Midbrain (tissue), 1 donor: Measurements from ENCODE around the gene SMAD6.

Source experiments
- DNase-seq: peaks from one replicate; lab custom pipeline; 2025; lab: John Stamatoyannopoulos, UW

The SMAD6 gene

DNA sequence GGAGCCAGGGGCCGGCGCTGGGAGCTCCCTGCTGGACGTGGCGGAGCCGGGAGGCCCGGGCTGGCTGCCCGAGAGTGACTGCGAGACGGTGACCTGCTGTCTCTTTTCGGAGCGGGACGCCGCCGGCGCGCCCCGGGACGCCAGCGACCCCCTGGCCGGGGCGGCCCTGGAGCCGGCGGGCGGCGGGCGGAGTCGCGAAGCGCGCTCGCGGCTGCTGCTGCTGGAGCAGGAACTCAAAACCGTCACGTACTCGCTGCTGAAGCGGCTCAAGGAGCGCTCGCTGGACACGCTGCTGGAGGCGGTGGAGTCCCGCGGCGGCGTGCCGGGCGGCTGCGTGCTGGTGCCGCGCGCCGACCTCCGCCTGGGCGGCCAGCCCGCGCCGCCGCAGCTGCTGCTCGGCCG, 1.5 kb downstream of the SMAD6 start:
- DNase-seq: no peak

DNA sequence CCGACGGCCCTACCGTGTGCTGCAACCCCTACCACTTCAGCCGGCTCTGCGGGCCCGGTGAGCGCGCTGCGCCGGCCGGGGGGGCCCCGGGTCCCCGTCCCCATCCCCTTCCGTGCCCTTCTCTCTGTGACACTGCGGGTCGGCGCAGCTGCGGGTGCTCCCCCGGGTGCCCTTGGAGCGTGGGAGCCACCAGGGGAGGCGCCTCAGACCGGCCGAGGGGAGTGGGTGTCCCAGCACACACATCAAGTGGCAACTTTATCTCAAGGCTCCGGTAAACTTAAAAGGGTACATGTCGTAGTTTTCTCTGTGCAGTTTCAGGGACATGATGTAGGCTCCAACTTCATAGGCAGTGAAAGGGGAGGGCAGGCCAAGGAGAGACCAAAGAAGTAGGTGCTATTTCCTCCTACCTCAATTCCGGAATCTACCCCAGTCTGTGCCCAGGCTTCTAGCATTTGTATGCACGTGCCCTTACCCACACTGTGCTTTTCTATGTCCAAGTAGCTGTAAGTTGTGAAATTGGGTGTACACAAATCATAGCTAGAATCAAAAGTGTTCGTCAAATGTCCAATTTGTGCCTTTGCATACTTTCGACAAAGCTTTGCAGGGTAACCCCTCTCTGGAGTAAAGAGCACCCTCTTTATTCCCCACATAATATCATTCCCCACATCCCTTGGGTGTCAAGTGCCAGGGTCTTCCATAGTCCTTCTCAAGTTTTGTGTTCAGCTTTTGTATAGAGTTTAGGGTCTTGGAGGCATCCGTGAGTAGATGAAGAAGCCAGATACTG, 2.2 kb downstream of the SMAD6 start:
- no peak for DNase-seq

DNA sequence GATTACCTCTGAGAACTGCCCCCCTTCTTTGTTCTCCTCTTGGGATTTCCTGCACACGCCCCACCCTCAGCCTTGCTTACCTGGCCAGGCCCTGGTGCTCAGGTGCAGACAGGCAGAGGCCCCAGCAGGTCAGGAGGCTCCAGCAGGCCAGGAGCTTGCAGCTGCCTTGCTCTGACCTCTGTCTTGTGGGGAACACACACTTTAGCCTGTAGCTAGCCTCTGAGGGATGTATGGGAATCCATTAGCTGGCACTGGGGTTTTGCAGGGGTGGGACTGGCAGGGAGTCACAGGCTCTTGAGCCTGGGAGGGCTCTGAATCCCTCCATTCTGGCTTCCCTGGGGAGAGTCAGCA, 2.7 kb downstream of the SMAD6 start:
- DNase-seq: no peak

DNA sequence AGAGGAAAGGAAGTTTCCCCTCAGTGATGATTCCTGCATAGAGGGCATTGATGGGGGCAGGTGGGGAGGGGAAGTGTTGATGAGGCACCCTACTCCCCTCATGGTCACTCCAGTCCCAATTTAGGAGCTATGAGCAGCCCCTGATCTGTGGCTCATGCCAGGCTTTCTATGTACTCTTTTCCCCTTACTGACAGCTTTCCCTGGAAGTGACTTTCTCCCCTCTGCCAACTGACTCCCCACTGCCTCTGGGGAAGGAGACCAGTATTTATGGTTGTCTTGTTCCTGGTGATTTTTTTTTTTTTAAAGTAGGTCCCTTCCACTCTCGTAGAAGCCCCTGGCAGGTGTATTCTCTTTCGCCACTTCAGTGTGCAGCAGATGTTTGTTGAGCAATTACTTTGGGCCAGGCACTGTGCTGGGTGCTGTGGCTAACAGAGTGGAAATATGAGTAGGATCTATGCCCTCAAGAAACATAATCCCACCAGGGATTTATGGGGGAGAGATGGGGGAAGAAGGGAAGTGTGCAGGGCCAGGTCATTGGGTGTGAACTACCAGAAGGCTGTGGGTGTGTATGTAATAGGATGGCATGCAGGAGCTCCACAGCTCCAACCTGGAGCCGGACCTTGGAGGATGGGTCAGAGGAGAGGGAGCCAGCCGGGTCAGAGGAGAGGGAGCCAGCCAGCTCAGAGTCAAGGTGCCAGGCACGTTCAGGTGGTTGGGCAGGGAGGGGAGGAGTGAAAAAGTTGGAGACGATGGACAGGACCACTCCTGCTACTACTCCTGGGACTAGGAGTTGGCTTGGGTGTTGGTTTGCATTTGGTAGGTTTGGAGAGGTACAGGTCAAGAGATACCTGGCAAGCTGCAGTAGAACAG, 3.5 kb downstream of the SMAD6 start:
- DNase-seq: no peak

DNA sequence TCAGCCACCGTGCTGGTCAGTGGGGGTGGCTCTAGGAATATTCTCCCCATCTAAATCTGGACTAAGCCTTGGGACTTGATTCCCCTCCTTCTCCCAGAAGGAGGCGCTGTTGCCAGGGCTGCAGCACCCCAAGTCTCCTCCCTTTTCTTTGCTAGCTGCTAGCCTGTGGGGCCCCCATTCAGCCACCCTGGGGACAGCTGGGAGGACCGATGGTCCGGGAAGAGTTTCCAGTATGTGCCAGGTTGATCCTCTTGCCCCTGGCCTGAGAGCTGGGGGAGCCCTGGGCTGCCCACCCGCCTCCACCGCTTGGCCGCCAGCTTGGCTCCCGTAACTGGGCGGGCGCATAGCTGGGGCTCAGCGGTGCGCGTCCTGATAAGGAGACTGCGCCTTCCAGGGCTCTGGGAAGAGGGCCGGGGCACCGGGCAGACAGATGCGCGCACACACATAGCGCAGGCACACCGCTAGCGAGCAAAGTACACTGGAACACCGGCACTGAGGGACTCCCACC, 4.2 kb downstream of the SMAD6 start:
- no peak for DNase-seq

DNA sequence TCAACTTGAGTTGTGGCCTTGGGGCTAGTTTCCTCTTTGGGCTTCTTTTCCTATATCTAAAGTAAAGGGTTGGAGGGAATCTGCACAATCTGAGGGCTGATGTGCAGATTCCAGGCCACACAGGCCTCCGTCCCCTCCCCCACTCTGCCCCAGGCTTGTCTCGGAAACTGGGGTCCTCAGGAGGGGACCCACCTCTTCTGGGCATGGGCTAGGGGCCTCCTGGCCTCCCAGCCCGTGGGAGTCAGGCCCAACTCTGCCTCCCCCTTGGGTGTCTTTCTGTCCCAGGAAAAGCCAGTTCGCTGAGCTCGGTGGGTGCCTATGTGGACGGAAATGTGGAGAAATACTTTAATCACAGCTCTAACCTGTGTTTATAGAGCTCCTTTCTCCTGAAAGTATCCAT, 4.8 kb downstream of the SMAD6 start:
- DNase-seq: no peak

DNA sequence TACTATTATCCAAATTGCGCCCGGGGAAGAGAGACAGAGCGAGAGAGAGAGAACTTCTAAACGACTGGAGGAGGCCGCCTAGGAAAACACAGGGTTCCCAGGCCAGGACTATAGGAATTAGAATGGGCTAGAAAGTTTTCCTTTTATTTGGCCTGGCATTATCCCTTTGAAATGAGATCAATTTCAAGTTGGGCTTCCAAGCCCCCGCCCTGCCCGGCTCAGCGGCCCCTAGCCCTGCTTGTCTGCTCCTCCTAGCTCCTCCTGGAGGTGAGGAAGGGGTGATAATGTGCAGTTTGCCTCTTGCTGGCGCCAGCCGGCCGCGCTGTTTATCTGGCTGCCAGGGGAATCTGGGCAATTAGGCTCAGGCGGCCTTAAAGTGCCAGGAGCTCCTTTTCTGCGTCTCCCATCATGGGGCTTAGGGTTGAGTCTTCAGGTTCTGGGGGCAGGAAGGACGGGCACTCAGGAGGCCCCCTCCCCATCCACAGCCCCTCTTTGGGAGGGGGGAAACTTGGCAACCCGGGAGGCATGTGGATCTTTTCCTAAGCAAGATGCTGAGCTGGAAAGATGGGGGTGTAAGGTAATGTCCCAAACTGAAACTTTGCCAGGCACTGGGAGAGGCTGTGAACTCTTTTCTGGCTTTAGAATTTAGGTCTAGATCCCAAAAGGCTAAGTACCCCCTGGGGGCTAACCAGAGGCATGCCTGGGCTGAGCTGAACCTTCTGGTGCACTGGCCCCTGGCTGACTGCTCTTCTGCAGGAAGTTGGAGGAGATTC, 5.5 kb downstream of the SMAD6 start:
- no peak for DNase-seq

DNA sequence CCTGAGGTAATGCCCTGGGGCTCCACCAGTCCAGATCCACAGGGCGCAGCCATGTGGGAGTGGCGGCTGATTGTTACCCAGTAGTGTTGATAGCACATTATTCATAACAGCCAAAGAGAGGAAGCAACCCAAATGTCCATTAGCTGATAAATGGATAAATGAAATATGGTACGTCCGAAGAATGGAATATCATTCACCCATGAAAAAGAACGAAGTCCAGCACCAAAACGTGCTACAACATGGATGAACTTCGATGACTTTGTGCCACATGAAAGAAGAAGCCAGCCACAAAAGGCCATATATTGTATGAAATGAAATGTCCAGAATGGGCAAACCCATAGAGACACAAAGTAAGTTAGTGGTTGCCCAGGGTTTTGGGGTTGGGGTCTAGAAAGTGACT, 6.4 kb downstream of the SMAD6 start:
- DNase-seq: no peak

DNA sequence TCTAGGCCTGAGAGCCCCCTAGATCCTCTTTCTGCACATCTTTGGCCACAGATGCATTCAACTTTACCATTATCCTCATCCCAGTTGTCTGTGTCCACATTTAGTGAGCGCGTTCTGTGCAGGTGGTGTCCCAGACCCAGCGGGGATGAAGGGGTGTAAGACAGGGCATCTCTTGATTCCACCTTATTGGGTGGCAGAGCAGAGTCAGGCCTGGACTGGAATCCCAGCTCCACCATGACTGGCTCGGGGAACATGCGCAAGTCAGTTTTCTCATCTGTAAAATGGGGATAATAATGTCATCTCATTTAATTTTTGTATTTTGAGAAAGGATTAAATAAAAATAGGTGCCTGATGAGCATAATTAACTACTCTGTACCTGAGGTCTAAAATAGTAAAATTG, 7.8 kb downstream of the SMAD6 start:
- no peak for DNase-seq

DNA sequence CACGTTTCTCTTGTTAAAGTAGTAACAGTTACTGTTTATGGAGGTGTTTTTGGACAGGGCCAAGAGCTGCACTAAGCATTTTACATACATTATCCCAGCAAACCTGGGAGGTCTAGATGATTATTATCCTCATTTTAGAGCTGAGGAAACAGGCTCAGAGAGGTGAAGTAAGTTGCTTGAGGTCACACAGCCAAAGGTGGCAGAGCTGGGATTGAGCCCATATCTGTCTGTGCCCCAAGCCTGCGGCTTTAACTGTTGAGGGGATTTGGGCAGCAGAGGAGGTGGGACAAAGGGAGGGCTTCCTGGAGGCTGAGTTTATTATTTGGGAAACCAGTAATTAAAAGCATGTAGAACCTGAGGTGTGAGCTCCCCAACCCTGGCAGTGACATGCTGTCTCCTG, 9.2 kb downstream of the SMAD6 start:
- no peak for DNase-seq

DNA sequence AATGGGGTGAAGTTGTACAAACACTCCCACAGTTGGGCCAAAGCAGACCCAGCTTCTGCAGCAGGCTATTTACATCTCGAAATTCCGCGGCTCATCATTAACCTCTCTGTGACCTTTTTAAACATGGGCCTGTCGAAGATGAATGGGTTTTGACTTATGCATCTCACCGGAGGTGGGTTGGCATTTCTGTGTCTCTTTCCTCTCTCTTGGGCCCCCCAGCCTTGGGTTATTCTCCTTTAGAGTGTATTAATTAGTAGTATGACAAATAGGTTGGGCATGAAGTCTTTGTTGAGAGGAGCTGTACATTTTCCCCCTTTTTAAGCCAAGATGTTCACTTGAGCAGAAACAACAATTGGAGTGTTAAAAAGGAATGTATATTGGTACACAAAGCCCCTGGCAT, 9.8 kb downstream of the SMAD6 start:
- DNase-seq: no peak

DNA sequence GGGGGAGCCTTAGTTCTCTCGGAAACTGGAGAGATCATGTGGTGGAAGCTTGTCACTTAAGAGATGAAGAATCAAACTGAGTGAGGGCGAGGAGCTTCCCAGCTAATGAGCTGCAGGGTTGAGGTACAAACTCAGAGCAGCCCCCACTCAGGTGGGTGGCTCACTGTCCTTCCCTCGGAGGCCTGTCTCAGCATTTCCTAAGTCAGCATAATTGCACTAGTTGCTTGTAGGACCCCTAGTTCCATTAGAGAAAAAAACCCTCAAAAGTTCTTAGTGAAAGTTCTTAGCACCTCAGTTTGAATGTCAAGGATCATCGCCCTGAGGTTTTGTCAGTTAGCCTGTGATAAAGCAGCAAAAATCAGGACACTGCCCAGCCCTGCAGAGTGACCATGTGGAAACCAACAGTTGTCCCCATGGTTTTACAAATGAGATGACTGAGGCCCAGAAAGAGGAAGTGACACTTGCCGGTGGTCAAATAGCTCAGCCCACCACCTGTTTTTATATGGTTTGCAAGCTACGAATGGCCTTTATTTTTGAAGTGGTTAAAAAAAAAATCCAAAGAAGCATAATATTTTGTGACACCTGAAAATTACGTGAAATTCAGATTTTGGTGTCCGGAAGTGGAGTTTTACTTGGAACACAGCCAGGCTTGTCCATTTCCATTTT, 11.9 kb downstream of the SMAD6 start:
- DNase-seq: no peak

DNA sequence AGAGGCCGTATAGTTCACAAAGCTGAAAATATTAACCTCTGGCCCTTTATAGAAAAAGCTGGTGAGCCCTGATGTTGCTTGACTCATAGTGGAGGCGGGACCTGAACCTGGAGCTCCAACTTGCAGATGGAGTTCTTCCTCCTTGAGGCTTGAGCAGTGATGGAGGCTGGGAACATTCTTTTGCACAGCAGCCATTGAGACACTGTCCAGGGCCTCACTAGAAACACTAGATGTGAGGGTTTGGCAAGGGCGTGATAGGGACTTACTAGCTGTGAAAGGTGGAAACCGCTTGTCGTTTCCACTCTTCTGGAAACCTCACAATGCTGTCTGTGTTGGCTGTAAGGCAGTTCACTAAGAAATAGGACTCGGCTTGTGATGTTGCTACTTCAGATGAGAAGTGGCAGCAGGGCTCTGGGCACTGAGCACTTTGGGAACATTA, 12.5 kb downstream of the SMAD6 start:
- DNase-seq: peak; percentile 14

DNA sequence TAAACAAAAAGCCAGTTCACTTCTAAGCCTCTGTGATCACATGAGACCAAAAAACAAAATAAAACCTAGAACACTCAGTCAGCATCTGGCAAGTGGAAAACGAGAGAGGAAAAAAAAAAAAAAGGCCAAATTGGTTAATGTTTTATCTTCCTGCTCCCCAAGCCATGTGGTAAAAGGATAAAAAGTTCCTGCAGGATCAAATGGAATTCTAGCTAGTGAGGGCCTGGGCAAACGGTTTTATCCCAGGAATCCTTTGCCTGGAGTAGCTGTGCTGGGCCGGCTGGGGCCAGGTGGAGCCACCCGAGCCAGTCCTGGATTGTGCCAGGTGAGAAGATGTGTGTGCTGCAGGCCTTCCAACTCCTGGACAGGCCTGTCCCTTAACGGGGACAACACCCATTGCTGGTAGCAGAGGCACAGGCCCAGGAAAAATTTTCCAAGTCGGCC, 13.2 kb downstream of the SMAD6 start:
- no peak for DNase-seq

DNA sequence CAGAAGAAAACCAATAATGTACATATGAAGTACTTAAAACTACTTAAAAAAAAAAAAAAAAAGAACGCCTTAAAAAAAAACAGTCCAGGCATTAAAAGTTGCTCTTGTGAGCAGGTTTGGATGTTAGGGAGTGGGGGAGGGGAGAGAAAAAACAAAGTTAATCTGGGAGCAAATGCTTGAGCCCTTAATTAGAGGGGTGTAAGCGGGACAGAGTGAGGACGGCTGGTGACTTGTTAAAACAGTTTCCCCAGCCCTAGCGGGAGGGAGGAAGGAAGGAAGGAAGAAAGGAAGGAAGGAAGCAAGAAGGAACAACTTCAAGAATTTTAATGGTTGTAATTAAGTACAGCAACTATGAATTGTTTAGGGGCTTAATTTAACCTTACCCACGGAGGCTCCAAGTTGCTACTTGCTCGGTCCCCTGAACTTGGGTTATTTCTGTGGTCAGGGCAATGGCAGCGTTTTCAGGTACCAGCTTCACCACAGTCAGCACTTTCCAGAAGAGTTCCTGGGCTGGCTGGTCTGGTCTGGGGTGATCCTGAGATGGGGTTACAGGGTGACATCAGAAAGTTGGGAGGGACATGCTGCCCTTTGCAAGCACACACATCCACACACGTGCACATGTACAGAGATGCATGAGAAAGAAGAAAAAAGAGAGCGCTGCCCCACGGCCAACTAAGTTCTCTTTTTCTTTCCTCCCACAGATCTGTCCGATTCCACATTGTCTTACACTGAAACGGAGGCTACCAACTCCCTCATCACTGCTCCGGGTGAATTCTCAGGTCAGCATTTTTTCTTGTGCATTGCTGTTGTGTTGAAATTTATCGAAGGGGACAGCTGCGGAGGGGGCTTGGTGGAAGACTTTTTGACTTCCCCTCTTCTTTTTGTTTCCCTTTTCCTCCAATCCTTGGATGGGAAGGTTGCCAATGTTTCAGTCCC, 14.0 kb downstream of the SMAD6 start:
- no peak for DNase-seq

DNA sequence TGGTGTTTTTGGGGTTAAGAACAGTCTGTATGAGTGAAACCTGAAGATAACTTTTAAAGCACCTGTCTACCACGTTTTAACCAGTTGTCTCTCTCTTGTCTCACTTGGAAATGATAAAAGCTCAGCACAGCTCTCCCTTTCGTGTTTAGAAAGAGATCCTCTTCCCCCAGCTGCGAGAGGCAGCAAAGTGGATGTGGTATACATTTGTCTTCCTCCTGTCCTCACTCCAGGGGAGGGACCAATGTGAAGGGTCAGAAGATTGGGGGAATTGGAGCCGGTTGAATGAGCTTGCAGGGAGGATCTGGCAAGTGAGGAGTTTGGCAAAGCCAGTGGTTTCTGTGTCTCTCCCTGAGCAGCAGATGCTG, 14.6 kb downstream of the SMAD6 start:
- no peak for DNase-seq

DNA sequence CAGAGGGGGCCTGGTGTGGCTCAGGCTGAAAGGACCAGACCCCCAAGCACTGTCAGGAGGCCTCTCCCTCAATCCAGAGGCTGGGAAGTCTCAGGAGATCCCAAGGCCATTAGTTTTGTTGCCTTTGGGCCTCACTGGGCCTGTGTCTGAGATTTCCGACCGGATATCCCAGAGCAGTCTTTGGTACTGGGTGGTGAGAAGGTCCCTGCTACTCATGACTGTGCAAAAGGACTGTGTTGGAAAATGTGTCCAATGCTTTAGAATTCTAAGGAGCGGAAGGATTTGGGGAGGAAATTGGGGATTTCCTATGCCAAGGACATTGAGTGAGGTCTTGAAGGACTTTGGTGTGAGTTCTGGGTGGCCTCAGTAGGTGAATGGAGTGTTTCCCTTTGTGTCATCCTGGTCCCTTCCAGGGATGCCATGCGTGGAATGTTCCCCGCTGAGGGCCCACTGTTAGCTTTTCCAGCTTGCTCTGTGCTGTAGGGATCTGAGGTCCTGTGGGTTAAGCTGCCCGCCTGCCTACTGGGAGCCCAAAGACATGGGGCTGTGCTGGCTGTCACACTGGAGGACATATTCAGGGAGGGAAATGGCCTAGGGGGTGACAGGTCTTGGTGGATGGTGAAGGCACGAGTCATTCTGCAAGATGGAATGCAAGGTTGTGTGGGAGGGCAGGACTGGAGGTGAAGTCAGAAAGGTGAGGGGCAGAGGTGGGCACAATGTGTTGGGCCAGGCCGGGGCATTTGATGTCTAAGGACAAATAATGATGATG, 16.4 kb downstream of the SMAD6 start:
- DNase-seq: no peak

DNA sequence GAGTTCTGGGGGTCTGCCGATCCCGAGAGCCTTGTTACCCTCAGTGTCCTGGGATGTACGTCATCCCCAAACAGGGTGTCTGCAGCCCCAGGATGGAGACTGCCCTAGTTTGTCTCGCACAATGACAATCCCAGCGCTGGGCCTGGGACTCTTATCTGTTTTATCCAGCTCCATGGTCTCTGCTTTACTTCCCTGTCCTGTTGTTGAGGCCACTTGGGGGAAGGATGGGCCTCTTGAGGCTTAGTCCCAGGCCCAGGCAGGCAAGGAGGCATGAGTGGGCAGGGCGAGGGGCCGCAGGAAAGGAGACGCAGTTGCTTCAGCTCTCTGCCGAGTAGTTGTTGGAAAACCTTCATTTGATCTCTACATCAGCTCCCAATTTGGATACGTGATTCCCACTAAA, 17.4 kb downstream of the SMAD6 start:
- DNase-seq: no peak

DNA sequence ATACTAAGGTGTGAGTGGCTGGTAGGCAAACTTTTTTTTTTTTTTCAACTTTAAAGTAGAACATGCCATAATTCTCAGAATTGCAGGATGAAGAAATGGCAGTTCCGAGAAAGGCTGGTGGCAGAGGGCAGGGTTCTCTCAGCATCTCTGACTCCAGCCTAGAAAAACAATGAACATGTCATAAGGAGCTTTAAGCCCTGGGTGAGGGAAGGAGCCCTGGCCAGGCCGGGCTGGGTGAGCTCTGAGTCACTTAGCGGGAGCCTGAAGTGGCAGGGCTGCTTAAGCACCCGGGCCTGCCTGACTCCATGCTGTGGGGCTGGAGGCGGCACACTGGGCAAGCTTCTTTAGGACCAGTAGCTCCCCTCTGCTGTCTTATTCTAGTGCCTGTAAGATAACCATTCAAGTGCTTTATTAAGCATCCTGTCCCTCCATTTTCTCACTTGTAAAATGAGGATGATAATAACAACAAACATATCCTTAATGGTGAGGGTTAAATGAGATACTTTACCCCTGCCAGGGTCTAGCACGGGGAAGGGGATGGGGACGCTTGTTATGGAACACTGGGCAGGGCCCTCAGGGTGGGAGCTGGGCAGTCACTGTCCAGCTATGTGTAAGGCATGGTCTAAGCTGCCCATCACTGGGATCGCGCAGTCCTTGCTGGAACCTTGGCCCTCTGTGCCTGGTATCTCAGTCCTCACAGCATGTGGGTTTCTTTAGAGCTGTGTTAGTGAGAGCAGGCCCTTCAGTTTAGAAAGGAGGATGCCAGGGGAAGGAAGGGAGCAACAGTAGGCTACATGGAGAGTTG, 18.4 kb downstream of the SMAD6 start:
- no peak for DNase-seq
